Thyroid gland (tissue), 4 donors: ENCODE data around the gene ACE.

ENCODE experiments used
- POLR2A ChIP-seq, 2 donors: fragments of 450-650 bp; IDR thresholded peaks; one replicate each; pipeline ENCODE4 v1.6.1; 2017; ENCODE audit warnings: antibody characterized with exemption in 2 of 2, mild to moderate bottlenecking in 2 of 2, moderate library complexity in 1 of 2
- TF ChIP-seq, protein P1 (sequence below), 6 experiments: fragments of 200-600 bp in 3 of 6; fragments of 450-650 bp in 3 of 6; sonication (generic) in 3 of 6; IDR thresholded peaks; one replicate each; pipeline ENCODE4 v1.5.1; 2016 to 2019; ENCODE audit warnings: antibody characterized with exemption in 6 of 6, mild to moderate bottlenecking in 2 of 6, inconsistent platforms in 1 of 6, moderate library complexity in 1 of 6

DNA sequence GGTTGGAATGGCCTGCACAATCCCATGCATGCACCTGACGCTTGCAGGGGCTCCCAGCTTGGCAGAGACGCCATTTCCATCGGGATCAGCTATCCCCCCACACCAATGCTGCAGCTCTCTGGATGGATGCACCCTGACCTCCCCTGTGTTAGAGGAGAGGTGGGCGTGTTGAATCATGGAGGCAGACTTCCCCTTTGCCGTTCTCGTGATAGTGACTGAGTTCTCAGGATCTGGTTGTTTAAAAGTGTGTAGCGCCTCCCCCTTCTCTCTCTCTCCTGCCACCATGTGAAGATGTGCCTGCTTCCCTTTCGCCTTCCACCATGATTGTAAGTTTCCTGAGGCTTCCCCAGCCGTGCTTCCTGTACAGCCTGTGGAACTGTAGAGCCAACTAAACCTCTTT, 28.5 kb downstream of the ACE start:
- TF ChIP-seq, protein P1, sequence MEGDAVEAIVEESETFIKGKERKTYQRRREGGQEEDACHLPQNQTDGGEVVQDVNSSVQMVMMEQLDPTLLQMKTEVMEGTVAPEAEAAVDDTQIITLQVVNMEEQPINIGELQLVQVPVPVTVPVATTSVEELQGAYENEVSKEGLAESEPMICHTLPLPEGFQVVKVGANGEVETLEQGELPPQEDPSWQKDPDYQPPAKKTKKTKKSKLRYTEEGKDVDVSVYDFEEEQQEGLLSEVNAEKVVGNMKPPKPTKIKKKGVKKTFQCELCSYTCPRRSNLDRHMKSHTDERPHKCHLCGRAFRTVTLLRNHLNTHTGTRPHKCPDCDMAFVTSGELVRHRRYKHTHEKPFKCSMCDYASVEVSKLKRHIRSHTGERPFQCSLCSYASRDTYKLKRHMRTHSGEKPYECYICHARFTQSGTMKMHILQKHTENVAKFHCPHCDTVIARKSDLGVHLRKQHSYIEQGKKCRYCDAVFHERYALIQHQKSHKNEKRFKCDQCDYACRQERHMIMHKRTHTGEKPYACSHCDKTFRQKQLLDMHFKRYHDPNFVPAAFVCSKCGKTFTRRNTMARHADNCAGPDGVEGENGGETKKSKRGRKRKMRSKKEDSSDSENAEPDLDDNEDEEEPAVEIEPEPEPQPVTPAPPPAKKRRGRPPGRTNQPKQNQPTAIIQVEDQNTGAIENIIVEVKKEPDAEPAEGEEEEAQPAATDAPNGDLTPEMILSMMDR (IDR thresholded peaks at IDR 0.05): no peak
- TF ChIP-seq POLR2A (IDR thresholded peaks at IDR 0.05): no peak
